ENCODE results near the gene WDTC1. TPM values are rescaled to one million over a fixed set of nuclear protein-coding genes. Genes with fewer than 3 reads are reported as not detected.

WDTC1 gene
- total and polyA plus RNA-seq, 3 donors from 2014 or later, result 61.4 to 142 (median 69.5) TPM

DNA sequence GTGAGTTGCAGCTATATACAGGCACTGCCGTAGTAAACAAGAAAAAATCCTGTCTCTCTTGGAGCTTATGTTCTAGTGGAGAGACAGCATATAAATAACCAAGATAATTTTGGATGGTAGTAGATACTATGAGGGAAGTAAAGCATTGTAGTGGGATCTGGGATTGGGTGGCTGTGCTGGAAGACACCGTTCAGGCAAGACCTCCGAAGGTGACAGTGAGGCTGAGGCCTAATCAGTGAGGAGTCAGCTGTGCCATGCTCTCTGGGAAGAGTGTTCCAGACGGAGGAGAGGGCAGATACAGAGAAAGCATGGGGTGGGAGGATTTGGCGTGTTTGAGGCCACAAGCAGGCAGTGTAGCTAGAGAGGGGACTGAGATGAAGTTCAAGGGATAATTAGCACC is 93.5 kb downstream of the WDTC1 start:
- H3K36me3 ChIP-seq (ENCODE audit: low read depth, missing control alignments), result no peaks in the 10 kb centered on the region
- 81 to 89% methylated on average over 5 of the region's 5 CpGs for WGBS, 2 donors
- no peak for DNase-seq

DNA sequence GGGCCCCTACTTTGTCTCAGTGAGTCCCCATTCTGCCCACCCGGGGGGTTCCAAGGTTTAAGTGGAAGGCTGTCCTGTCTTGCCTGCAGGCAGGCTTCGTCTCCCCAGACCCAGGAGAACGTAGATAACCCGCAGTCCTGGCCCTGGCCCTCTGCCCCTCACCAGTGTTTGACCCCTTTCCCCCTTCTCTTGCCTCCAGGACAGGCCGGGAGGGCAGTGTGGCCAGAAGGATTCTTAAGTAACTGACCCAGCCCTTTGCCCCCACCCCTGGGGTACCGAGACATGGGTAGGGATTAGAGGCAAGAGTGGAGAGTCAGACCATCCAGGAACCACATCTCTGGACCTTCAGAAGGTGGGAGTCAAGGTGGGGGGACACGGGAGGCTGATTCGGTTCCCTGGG is 96.4 kb downstream of the WDTC1 start:
- Histone ChIP-seq H3K4me3 (no peak overlapping the region), H3K27me3 (no peaks in the 10 kb centered on the region), H3K4me1 (peaks cover 5% of the 10 kb centered on the region), H3K9me3 (no peaks in the 10 kb centered on the region), H3K27ac (no peak overlapping the region), H3K36me3 (ENCODE audit: low read depth, missing control alignments) (no peaks in the 10 kb centered on the region)
- intact Hi-C loops (cut with DNase I; ENCODE audit: low total_unique reads), result no loop called here
- no peak for TF ChIP-seq POLR2A (IDR thresholded peaks at IDR 0.05)
- TF ChIP-seq, protein P1, sequence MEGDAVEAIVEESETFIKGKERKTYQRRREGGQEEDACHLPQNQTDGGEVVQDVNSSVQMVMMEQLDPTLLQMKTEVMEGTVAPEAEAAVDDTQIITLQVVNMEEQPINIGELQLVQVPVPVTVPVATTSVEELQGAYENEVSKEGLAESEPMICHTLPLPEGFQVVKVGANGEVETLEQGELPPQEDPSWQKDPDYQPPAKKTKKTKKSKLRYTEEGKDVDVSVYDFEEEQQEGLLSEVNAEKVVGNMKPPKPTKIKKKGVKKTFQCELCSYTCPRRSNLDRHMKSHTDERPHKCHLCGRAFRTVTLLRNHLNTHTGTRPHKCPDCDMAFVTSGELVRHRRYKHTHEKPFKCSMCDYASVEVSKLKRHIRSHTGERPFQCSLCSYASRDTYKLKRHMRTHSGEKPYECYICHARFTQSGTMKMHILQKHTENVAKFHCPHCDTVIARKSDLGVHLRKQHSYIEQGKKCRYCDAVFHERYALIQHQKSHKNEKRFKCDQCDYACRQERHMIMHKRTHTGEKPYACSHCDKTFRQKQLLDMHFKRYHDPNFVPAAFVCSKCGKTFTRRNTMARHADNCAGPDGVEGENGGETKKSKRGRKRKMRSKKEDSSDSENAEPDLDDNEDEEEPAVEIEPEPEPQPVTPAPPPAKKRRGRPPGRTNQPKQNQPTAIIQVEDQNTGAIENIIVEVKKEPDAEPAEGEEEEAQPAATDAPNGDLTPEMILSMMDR (IDR thresholded peaks at IDR 0.05), result no peak
- 76 to 81% methylated on average over 8 of the region's 8 CpGs for WGBS, 2 donors
- no peak for DNase-seq

More for the DNA sequence above, 93.5 kb downstream of the WDTC1 start:
- Histone ChIP-seq H3K9me3 (no peaks in the 10 kb centered on the region), H3K27me3 (no peaks in the 10 kb centered on the region), H3K4me1 (peaks cover 14% of the 10 kb centered on the region), H3K4me3 (no peak overlapping the region), H3K27ac (no peak overlapping the region)
- intact Hi-C loops (cut with DNase I; ENCODE audit: low total_unique reads), result no loop called here
- TF ChIP-seq, protein P1 (IDR thresholded peaks at IDR 0.05), result no peak
- TF ChIP-seq POLR2A (IDR thresholded peaks at IDR 0.05), result no peak

- 93 to 97% methylated on average over 3 of the region's 3 CpGs for WGBS, 2 donors
- intact Hi-C loops (cut with DNase I; ENCODE audit: low total_unique reads), result no loop called here
- TF ChIP-seq POLR2A (IDR thresholded peaks at IDR 0.05), result no peak
- TF ChIP-seq, protein P1 (IDR thresholded peaks at IDR 0.05), result no peak
Observed at GRCh38 chr1:27331426-27331825, 97.0 kb downstream of the WDTC1 start.

DNA sequence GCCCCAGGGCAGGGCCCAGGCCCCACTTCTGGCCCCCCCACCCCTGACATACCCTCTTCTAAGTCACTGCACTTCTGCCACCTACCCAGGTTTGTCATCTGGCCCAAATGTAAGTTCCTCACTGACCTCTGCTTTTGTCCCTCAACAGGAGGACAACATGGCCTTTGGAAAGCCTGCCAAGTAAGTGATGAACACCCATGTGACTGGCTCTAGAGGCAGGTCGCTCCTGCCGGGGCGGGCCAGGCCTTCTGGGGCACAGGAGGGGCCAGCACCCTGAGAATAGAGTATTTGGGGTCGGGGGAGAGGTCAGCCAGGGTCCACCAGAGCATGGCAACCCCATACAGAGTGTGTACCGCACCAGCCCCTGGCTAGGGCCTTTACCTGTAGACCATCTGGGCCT is 97.5 kb downstream of the WDTC1 start:
- no peaks in the 10 kb centered on the region for H3K9me3 ChIP-seq
- no peaks in the 10 kb centered on the region for H3K27me3 ChIP-seq
- no peaks in the 10 kb centered on the region for H3K36me3 ChIP-seq (ENCODE audit: low read depth, missing control alignments)
- no peak overlapping the region for H3K27ac ChIP-seq
- peaks cover 5% of the 10 kb centered on the region for H3K4me1 ChIP-seq
- H3K4me3 ChIP-seq, result no peak overlapping the region
- WGBS, 2 donors, result 67 to 82% methylated on average over 3 to 5 of the region's 5 CpGs
- intact Hi-C loops (cut with DNase I; ENCODE audit: low total_unique reads), result no loop called here
- no peak for TF ChIP-seq POLR2A (IDR thresholded peaks at IDR 0.05)
- TF ChIP-seq, protein P1 (IDR thresholded peaks at IDR 0.05), result no peak
- DNase-seq, result no peak

More at GRCh38 chr1:27331426-27331825, 97.0 kb downstream of the WDTC1 start:
- Histone ChIP-seq H3K4me1 (peaks cover 5% of the 10 kb centered on the region), H3K4me3 (no peak overlapping the region), H3K27ac (no peak overlapping the region), H3K27me3 (no peaks in the 10 kb centered on the region), H3K9me3 (no peaks in the 10 kb centered on the region), H3K36me3 (ENCODE audit: low read depth, missing control alignments) (no peaks in the 10 kb centered on the region)
- DNase-seq, result no peak

GRCh38 chr1:27332536-27333281 is 98.3 kb downstream of the WDTC1 start:
- TF ChIP-seq POLR2A (IDR thresholded peaks at IDR 0.05), result no peak
- TF ChIP-seq, protein P1 (IDR thresholded peaks at IDR 0.05), result peak; percentile 51 to 80 (median 67)
- Histone ChIP-seq H3K27me3 (no peaks in the 10 kb centered on the region), H3K9me3 (no peaks in the 10 kb centered on the region), H3K4me1 (peaks cover 5% of the 10 kb centered on the region), H3K36me3 (ENCODE audit: low read depth, missing control alignments) (no peaks in the 10 kb centered on the region), H3K4me3 (no peak overlapping the region), H3K27ac (no peak overlapping the region)
- intact Hi-C loops (cut with DNase I; ENCODE audit: low total_unique reads), result no loop called here
- WGBS, 2 donors, result 65 to 91% methylated on average over 4 to 11 of the region's 11 CpGs
- peak; percentile 57 for DNase-seq
